HEK293 (cell line): ENCODE measurements around the gene PRLR.

Source experiments
- ZNF544 ChIP-seq: fragments of 450-650 bp; formaldehyde crosslinking; IDR thresholded peaks from 2 replicates; pipeline ENCODE4 v1.5.0; 2017; ENCODE audit warnings: missing biosample characterization, missing genetic modification characterization
- ZNF76 ChIP-seq: fragments of 450-650 bp; formaldehyde crosslinking; IDR thresholded peaks from 2 replicates; pipeline ENCODE4; 2016; ENCODE audit warnings: low read depth, missing biosample characterization, missing genetic modification characterization, borderline replicate concordance
- ZNF792 ChIP-seq: fragments of 450-650 bp; formaldehyde crosslinking; IDR thresholded peaks from 2 replicates; pipeline ENCODE4 v1.5.1; 2016; ENCODE audit warnings: missing biosample characterization, missing genetic modification characterization
- TF ChIP-seq, protein P1 (sequence below): fragments of 450-650 bp; formaldehyde crosslinking; IDR thresholded peaks from 2 replicates; pipeline ENCODE4 v1.5.1; 2016; ENCODE audit warnings: missing biosample characterization, missing genetic modification characterization
- TF ChIP-seq, protein P2 (sequence below): fragments of 450-650 bp; formaldehyde crosslinking; IDR thresholded peaks from 2 replicates; pipeline ENCODE4 v1.5.1; 2017; ENCODE audit warnings: missing biosample characterization, missing genetic modification characterization

DNA sequence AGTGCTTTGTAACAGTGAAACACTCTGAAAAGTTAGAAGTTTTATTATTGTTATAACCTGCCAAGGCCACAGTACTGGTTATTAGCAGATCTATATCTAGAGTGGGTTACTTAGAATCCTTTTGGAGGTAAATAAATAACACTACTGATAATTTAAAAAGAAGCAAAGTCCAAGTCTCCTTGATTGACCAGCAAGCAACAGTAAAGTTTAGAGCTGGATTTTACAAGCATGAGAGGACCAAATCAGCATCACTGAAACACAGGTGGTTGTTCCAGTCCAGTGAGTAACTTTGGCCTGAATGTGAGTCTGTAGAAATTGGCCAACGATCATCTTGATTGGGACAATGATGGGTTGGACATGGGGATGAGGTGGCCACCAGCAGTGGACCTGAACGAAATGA is 105.4 kb downstream of the PRLR start:
- TF ChIP-seq, protein P1, sequence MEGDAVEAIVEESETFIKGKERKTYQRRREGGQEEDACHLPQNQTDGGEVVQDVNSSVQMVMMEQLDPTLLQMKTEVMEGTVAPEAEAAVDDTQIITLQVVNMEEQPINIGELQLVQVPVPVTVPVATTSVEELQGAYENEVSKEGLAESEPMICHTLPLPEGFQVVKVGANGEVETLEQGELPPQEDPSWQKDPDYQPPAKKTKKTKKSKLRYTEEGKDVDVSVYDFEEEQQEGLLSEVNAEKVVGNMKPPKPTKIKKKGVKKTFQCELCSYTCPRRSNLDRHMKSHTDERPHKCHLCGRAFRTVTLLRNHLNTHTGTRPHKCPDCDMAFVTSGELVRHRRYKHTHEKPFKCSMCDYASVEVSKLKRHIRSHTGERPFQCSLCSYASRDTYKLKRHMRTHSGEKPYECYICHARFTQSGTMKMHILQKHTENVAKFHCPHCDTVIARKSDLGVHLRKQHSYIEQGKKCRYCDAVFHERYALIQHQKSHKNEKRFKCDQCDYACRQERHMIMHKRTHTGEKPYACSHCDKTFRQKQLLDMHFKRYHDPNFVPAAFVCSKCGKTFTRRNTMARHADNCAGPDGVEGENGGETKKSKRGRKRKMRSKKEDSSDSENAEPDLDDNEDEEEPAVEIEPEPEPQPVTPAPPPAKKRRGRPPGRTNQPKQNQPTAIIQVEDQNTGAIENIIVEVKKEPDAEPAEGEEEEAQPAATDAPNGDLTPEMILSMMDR (tag by site-specific recombination) = no peak
- no peak for TF ChIP-seq ZNF76 (tag by site-specific recombination)
- TF ChIP-seq ZNF544 (tag by site-specific recombination) = no peak
- TF ChIP-seq, protein P2, sequence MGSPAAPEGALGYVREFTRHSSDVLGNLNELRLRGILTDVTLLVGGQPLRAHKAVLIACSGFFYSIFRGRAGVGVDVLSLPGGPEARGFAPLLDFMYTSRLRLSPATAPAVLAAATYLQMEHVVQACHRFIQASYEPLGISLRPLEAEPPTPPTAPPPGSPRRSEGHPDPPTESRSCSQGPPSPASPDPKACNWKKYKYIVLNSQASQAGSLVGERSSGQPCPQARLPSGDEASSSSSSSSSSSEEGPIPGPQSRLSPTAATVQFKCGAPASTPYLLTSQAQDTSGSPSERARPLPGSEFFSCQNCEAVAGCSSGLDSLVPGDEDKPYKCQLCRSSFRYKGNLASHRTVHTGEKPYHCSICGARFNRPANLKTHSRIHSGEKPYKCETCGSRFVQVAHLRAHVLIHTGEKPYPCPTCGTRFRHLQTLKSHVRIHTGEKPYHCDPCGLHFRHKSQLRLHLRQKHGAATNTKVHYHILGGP = no peak
- no peak for TF ChIP-seq ZNF792
